GOT3 (cell line): ENCODE data around the gene TEAD3.

ENCODE experiments used
- DNase-seq: peaks from one replicate; lab custom pipeline; 2025; ENCODE audit warnings: mixed read lengths; lab: John Stamatoyannopoulos, UW

Gene TEAD3

DNA sequence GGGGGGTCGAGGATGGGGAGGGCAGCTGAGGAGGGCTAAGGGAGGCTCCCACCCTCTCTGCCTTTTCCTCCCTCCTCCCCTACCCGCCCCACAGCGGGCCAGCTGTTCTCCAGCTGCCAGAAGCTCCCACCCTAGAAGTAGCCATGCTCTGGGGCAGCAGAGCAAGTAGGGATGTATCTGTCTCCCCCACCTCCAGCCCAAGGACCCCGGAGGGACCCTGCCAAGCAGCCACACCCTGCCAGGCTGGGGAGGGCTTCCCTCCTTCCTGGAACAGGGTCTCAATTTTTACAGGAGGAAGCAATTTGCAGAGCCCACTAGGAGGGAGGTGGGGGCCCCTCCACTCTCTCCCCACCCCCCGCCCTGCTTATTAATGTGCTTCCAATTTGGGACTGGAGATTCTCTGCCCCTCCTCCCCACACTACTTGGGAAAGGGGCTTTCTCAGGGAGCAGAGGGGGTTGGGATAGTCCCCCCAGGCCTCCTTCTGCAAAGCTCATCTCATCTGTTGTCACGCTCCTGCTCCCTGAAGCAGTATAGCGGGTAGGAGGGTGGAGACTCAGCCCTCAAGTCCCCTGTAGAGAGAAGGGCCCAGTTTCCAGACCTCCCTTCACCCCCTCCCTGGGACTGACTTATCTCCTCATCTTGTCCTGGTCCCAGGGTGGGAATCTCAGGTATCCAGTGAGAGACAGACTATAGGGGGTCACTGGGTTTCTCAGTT, 4.5 kb downstream of the TEAD3 start:
- DNase-seq = no peak

DNA sequence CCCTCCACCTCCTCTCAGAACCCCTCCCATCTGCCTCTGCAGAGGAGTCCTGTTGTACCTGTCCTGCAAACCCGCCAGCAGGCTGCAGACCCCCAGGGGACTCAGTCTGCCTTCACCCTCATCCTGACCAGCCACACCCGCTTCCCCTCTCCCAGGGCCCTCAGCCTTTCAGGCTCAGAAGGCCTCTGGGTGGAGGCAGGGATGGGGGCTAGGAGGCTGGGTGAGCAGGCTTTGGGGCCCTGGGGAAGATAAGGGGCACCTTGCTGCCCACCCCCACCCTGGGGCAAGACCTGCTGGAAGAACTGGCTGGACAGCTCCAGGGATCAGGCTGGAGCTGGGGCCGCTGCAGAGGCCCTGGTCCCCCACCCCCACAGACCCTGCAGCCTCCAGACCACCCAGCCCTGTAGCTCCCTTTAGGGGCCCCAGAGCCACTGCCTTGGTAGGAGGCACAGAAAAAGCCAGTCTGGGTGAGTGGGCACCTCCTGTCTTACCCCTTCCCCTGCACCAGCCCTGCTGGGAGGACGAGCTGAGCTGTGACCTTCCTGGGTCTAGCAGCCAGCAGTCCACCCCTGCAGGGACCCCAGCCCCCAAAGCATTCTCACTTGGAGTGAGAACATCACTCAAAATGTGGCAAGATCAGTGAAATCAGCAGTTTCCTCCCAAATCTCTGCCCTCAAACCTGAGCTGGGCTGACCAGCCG, 5.2 kb downstream of the TEAD3 start:
- DNase-seq = no peak

DNA sequence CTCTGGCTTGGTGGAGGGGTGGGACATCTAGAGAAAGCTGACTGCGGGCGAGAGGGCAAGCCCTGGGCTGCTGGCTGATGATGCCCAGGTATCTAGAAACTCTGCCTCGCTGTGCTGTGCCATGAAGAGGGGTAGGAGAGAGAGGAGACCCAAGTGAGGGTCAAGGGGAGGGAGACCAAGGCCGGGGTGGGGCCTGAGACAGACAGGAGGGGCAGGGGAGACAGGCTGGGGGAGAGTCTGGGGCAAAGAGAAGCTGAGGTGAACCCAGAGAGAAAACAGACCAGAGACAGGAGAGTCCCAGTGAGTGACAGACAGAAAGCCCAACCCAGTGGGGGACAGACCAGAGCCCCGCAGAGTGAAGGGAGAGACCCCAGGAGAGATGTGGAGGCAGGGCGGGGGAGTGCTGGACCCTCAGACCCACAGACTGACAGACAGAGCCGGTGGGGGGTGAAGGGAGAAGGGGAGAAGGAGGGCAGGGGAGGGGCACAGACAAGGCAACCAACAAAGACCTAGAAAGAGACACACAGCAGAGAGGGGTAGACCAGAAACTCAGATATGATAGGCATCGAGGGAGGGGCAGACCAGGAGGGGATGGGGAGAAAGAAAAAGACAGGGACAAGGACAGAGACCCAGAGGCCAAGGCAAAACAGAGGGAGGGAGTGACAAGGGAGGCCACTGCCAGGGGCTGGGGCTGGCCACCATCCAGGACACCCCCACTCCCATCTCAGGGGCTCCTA, 5.9 kb downstream of the TEAD3 start:
- DNase-seq = no peak

DNA sequence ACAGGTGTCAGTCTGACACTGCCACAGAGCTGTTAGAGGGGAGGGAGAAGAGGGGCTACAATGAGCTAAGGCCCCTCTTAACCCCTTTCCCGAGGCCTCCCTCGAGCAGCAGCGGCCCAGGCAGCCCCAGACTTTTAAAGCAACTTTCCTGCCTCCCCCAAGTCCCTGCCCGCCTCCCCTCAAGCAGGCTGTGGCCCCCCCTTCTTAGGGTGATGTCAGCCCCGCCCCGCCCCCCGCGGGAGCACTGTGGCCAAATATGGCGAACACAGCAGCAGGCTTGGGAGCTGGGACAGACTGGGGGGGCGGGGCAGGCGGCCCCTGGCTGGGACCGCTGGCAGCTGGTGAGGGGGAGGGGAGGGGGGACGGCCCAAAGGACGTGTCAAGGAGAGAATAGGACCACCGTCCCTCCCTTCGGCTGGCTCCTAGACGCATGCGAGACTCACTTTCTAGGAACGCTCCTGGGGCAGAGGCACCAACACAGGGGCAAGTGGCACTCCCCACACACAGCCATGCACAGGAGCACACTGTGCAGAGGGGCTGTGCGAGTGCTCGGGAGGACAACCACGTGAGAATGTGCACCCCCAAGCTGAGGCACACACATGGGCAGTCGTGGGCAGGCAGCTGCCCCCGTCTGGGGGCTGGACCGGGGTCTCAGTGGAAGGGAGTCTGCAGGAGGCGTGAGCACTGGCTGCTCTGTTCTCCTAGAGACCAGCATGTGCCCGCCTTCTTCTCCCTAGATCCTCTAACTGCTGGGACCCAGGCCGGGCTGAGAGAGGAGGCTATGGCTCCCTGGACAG, 6.7 kb downstream of the TEAD3 start:
- no peak for DNase-seq

DNA sequence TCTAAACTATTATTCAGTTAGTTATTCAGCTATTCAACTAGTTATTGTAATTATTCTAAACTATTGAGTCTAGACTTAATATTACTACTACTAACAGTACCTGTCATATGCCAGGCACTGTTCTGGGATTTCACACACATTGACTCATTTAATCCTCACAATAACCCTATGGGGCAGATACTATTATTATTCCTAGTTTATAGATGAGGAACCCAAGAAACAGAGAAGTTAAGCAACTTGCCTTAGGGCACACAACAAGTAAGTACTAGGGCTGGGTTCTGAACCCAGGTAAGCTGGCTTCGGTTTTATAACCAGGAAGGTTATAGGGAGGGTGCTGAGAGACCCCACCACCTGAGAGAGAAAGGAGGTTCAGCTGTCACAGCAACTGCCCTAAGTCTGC, 7.8 kb downstream of the TEAD3 start:
- DNase-seq = no peak

DNA sequence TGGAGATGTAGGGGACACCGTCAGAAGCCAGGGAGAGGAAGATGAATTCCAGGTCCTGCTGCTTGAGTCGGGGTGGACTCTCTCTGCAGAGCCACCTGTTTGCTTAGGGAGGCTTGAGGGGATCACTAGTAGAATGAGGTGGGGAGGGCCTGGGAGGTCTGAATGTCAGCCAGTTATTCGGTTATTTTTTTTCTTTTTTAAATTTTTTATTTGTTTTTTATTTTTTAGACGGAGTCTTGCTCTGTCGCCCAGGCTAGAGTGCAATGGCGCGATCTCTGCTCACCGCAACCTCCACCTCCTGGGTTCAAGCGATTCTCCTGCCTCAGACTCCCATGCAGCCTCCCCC, 8.4 kb downstream of the TEAD3 start:
- no peak for DNase-seq

DNA sequence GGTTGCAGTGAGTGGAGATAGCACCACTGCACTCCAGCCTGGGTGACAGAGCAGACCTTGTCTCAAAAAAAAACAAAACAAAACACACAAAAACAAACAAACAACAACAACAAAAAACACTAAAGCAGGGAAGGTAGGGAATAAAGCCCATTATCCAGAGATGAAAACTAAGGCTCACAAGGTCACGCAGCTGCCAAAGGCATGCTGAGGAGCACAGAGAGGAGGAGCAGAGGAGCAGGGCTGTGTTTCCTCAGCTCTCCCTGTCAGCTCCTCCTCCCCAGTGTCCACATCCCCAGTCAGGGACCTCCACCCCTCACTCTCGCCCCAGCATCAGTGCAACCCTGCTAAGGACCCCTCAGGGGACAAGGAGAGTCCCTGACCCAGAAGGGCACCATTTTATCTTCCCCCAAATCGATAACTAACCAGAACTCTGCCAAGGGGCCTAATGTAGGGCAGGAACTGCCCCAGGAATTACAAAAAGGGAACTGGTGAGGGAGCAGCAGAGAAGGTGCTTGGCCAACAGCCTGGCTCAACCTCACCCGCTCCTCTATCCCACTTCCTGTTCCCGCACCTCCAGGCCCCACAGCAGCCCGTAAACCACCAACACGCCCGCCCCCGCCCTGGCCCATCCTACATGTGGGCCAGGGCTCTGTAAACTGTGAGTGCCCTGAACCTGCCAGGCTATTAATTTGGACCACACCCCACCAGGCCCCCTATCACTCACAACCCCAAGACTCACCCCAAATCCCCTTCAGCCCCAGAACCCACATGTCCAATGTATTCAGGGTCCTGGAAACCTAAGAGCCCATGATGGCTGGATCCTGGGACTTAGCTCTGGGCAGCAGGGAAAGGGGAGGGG, 9.0 kb downstream of the TEAD3 start:
- DNase-seq = no peak

DNA sequence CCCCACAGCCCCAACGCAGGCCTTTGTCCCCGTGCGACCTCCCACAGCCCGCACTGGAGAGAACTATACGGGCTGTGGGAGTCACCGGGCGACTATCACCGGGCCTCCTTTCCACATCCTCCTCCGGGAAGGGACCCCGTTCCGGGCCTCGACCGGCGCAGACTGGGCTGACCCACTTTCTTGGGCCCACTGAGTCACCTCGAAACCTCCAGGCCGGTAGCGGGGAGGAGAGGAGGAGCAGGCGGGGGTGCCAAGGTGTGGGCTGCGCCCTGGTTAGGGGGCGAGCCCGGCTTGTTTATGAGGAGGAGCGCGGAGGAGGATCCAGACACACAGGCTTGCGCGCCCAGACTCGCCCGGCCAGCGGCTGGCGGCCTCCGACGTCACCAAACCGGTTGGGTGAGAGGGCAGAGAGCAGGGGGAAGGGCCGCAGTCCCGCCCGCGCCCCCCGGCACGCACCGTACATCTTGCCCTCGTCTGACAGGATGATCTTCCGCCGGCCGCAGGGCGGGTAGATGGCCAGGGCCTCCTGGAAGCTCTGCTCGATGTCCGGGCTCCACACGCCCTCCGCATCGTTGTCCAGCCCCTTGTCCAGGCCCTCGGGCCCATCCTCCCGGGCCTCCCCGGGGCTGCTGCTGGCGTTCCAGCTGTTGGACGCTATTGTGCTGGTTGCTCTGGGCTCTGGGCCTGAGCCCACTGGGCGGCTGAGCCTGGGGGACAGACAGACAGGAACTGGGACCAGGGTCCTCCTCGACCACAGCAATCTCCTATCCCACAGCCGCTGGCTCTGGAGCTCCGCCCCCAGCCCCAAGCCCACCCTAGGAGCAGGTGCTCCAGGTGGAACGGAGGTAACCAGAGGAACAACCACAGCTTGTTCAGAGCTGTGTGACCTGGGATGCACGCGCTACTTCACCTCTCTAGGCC, 10.6 kb downstream of the TEAD3 start:
- DNase-seq = no peak

DNA sequence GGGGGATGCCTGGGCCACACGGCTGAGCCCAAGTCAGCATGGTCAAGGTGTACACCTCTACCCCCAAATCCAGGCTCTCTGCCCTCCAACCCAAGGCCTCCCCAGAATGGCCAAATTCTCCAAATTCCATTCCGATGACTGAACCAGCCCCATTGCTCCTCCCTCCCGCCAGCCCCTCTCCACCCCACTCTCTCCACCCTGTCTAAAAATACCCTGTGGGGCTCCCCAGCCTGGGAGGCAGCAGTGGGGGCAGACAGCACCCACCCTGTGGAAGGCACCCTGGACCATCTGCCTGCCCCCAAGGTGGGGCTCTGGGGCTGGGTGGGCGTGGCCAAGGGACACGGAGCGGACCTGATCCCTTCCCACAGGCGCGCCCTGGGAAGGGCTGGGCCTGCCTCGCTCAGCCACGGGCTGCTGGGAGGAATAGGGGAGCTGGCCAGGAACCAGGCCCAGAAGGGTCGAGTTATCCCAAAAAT, 11.4 kb downstream of the TEAD3 start:
- no peak for DNase-seq

DNA sequence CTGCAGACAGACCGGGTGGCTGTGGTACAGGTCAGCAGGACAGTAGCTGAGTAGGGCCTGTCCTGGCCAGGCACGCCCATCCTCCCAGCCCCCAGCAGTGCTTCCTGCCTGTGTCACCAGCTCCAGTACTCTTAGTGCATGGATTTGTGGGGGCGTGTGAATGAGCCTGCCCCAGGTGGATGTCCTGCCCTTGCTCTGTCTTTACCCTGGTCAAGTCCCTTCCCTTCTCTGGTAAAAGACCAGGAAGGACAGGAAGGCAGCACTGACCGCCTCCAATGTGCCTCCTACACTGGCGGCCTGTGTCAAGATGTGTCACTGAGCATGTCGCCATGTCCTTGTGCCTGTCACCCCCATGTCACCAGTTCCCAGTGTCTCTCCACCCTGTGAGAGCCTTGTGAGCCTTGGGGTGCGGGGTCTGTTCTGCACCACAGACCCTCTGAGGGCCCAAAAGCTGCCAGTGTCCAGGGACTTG, 11.9 kb downstream of the TEAD3 start:
- DNase-seq = no peak

DNA sequence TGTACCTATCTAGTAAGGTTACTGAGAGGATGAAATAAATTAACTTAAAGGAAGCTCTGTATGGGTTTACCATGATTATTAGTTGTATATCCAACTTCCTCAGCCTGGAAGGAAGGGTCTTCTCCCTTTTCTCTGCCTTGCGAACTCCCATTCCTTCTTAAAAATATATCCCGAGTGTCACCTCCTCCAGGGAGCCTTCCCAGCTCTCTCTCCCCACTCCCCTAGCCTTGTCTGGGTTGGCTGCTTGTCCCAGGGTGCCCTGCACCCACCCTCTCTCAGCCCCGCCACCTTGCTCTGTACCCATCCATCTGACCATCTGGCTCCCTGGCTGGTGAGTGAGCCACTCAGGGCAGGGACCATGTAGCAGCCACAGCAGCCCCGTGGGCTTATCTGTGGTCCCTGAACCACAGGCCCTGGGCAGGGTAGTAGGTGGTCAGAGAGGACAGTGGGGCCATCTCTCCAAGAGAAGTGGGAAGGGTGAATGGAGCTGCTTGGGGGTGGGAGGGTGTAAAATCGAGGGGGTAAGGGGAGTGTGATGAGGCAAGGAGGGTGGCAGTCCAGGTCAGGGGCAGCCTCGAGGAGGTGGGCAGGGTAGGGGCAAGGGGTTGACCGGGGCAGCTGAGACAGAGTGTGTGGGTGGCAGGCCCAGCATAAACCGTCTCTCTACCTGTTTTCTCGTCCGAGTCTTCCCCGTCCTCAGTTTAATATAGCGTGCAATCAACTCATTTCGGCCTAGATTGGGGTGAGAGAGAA, 12.8 kb downstream of the TEAD3 start:
- no peak for DNase-seq

DNA sequence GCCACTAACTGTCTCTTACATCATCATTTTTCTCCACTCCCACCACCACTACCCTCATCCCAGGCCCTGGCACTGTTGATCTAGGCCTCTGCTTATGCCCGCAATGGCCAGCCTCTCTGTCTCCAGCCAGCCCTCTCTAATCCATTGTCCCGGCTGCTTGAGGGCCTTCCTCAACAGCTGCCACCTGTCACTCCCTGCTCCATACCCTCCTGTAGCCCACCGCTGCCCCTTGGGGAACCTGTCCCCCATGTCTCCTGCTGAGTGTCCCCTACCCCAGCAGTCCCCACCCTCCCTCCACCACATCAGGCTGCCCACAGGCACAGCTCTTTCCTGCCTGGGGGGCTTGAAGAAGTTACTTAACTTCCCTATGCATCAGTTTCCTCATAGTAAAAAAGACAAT, 13.4 kb downstream of the TEAD3 start:
- no peak for DNase-seq

DNA sequence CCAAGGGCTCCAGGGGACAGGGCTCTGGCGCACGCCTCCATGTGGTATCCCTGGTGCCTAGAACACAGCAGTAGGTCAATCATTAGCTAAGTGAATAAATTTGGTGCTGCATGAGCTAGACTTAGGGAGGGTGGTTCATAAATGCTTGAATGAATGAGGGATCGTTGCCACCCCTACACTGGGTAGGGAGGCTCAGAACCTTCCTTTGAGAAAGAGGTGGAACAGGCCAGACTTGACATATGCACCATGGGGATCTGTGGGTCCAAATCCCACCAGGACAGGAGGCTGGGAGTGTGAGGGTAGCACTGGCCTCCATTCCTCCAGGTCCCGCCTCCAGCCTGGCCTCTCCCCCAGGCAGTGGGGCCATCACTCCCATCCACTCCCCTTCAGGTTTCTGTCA, 13.8 kb downstream of the TEAD3 start:
- no peak for DNase-seq

DNA sequence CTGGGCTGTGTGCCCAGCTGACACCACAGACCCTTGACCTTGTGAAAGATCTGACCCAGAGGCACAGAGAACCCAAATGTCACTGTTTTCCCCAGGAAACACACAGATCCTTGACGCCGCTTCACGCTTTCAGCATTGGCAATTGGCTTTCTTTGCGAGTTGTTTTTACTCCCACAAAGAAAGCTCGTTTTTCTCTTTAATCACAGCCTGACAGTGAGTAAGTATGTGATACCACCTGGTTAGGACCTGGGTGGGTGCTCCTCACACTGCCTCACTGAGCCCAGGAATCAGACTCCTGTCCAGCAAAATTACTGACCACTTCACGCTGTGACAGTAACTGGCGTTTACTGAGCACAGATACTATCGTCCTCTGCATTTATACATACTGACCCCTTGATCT, 15.7 kb downstream of the TEAD3 start:
- no peak for DNase-seq

DNA sequence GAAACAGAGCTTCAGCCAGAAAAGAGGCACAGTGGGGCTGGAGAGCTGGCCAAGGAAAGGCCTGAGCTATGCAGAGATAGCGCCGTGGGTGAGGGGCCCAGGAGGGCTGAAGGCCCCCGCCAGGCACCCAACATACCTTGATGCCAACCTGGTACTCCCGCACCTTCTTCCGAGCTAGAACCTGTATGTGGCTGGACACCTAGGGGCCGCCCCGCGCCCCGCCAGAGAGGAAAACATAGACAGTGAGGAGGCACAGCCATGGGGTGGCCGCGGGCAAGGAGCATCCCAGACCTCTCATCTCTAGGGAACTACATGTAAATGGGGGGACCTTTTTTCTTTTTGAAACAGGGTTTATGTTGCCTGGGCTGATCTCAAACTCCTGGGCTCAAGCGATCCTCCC, 16.7 kb downstream of the TEAD3 start:
- DNase-seq = no peak

DNA sequence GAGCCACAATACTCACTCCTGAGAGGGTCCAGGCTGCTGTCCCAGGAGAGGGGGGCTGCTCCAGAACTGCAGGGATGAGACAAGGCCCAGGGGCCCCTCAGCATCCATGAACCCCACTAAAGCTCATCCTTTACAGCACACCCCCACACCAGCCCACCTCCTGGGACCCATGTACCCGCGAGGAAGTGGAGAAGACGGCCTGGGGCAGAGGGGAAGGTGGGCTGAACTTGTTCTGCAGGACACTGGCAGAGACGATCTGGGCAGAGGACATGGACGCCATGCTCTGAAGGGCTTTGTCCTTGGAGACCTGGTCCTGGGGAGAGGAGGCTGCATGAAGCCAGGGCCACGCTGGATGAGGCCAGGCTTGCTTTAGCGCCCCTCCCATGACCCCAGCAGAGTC, 18.6 kb downstream of the TEAD3 start:
- DNase-seq = no peak

DNA sequence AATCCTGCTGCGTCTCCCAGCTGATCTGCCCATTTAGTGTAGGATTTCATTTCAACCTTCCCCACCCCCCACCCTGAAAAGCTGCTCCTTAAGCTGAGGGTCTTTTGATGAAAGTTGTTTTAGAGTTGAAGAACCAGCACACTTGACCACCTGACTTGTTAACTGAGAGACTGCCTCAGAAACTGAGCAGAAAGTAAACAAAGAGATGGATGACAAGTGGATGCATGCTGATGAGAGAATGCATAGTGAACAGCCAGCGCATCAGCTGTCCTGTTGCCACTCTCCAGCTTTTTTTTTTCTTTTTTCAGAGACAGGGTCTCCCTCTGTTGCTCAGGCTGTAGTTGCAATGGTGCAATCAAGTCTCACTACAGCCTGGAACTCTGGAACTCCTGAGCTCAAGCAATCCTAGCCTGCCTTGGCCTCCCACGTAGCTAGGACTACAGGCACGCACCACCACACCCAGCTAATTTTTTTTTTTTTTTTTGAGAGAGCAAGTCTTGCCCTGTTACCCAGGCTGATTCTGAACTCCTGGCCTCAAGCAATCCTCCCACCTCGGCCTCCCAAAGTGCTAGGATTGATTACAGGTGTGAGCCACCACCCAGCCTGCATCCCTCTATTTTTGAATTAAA, 19.2 kb downstream of the TEAD3 start:
- no peak for DNase-seq

DNA sequence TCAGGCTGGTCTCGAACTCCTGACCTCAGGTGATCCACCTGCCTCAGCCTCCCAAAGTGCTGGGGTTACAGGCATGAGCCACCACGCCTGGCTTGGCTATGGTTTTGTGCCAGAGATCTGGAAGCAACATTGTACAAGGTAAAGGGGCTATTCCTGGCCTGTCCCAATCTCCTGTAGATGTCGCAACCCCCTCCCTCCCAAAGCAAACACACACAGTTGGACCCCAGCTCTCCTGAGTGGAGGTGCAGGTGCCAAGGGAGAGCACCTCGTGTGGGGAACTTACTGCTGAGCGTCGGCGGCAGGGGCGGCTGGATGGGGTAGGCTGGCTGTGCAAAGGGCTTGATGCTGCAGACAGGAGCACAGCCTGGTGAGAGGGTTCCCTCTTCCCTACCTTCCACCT, 19.9 kb downstream of the TEAD3 start:
- DNase-seq = no peak

DNA sequence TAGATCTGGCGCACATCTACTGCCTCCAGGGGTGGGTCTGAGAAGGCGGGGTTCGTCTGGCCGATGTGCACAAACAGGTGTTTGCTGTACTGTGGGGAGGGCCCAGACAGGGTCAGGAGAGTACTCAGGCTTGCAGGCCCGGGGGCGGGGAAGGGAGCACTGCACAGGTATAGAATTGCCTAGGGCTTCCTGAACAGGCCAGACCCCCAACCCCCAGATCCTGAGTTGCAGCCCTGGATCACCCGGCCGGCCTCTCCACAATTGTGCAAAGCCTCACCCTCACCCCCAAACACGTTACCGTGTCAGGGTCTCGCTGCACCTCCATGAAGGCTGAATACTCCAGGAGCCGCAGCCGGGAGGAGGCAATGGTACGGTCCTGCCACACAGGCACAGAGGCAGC, 20.9 kb downstream of the TEAD3 start:
- DNase-seq = no peak
